Spleen (tissue), 11 donors: ENCODE results near the gene ITGA6. TPM values are rescaled to one million over a fixed set of nuclear protein-coding genes. Genes with fewer than 3 reads are reported as not detected.

ENCODE experiments used
- DNase-seq: peaks from one replicate; pipeline ENCODE4 v3.0.0-alpha.2; 2020
- H3K27ac ChIP-seq, 8 donors: fragments of 200-600 bp; sonication (generic) in 7 of 8; 1 replicate in 4 of 8; 2 replicates in 4 of 8; pipeline versions ENCODE4 v1.5.0 to v1.8.0; 2016 to 2021; ENCODE audit warnings: inconsistent platforms in 4 of 8, mild to moderate bottlenecking in 4 of 8, moderate library complexity in 1 of 8
- H3K27me3 ChIP-seq, 7 donors: fragments of 200-600 bp; sonication (generic) in 6 of 7; replicated peaks in 1 of 7; 1 replicate in 4 of 7; 2 replicates in 3 of 7; pipeline versions ENCODE4 v1.5.0 to v1.8.0; 2016 to 2021; ENCODE audit warnings: inconsistent platforms in 3 of 7, mild to moderate bottlenecking in 1 of 7
- H3K36me3 ChIP-seq, 6 donors: fragments of 200-600 bp; sonication (generic) in 5 of 6; 1 replicate in 4 of 6; 2 replicates in 2 of 6; pipeline versions ENCODE4 v1.5.0 to v1.8.0; 2016 to 2021; ENCODE audit warnings: inconsistent platforms in 2 of 6
- H3K4me1 ChIP-seq, 6 donors: fragments of 200-600 bp; sonication (generic) in 5 of 6; 1 replicate in 3 of 6; 2 replicates in 3 of 6; pipeline versions ENCODE4 v1.5.0 to v1.8.0; 2016 to 2021; ENCODE audit warnings: inconsistent platforms in 3 of 6
- H3K4me3 ChIP-seq, 8 donors: fragments of 200-600 bp; sonication (generic) in 7 of 8; 1 replicate in 4 of 8; 2 replicates in 4 of 8; pipeline versions ENCODE4 v1.5.0 to v1.8.0; 2016 to 2021; ENCODE audit warnings: inconsistent platforms in 4 of 8, mild to moderate bottlenecking in 4 of 8, moderate library complexity in 2 of 8
- H3K9me3 ChIP-seq, 8 donors: fragments of 200-600 bp; sonication (generic) in 7 of 8; 1 replicate in 4 of 8; 2 replicates in 4 of 8; pipeline versions ENCODE4 v1.5.0 to v1.8.0; 2016 to 2021; ENCODE audit warnings: inconsistent platforms in 4 of 8
- POLR2A ChIP-seq, 3 donors: fragments of 450-650 bp; IDR thresholded peaks; one replicate each; pipeline ENCODE4 v1.5.1; 2017; ENCODE audit warnings: antibody characterized with exemption in 3 of 3, mild to moderate bottlenecking in 1 of 3
- POLR2AphosphoS5 ChIP-seq, 3 donors: sonication (generic); formaldehyde crosslinking; IDR thresholded peaks; one replicate each; pipeline ENCODE4 v1.5.1; 2017; ENCODE audit warnings: antibody characterized with exemption in 3 of 3
- WGBS, 5 donors: extraction: QIAGEN DNeasy Blood & Tissue Kit in 3 of 5; methylation state at CpG; one replicate each; pipeline versions ENCODE4 v1.1.5 to v1.1.7; 2013 to 2018; 5-methylcytosine and 5-hydroxymethylcytosine counted together
- intact Hi-C: fragments of 100-400 bp; cut with DNase I; formaldehyde crosslinking; loops from one replicate; pipeline ENCODE4 v1.15.0; 2023; ENCODE audit warnings: low total_unique reads
- polyA plus RNA-seq, 3 donors: library from polyadenylated mRNA; stranded (reverse); fragments of 200-250 nt; gene quantifications; one replicate each; pipeline ENCODE4 v1.2.1, GENCODE V29; 2013
- total RNA-seq, 7 donors: library from RNA; depleted of rRNA in 3 of 7; stranded (reverse); fragments of >200 nt in 3 of 7; fragmentation: NEBNext Ultra II Directional in 4 of 7; extraction: Animal tissue kit (Norgen Biotek cat#: 25700) in 4 of 7; gene quantifications; one replicate each; pipeline versions ENCODE4 v1.1.0 to v1.2.1, GENCODE V29; 2016 to 2021
- TF ChIP-seq, protein P1 (sequence below), 11 experiments: fragments of 200-600 bp in 7 of 11; fragments of 450-650 bp in 4 of 11; sonication (generic) in 4 of 11; IDR thresholded peaks in 8 of 11; conservative IDR thresholded peaks in 3 of 11; 1 replicate in 7 of 11; 2 replicates in 4 of 11; pipeline versions ENCODE4 v1.4.0 to v1.8.0; 2016 to 2021; ENCODE audit warnings: antibody characterized with exemption in 11 of 11, inconsistent platforms in 4 of 11, mild to moderate bottlenecking in 1 of 11
- donor health status: healthy with polysubstance abuse.
- donor health status: DM: no; HTN: no; CAD: no; lungs with moderate emphysema.
- donor health status: DM: no; HTN: no; CAD: no.
- donor health status: Bipolar disorder and iron deficiency.
- donor health status: healthy.
- donor health status: DM: no; HTN: no; CAD: no.
- donor health status: DM: yes; HTN: yes; CAD: no.

The ITGA6 gene
- total and polyA plus RNA-seq, 10 donors = 6.9 to 172 (median 88.8) TPM

DNA sequence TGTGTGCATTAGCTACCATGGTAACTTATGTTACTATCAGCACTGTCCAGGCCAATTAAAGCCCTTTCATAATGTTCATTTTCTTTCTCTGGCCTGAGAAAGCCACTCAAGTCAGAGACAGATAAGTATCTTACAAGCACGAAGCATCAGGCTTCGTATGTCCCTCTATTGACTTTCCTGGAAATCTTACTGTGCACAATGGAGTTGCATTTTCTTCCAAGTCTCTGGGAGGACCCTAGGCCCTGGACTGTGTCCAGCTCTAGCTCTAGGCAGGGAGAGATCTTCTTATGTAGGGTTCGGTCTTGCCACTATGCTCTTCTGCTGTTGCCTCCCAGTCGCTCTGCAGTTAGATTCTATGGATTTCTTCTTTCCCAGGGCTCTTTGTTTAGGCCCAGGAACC is 40.0 kb upstream of the ITGA6 start:
- 71 to 93% (median 82%) methylated on average over 4 of the region's 4 CpGs for WGBS, 5 donors

DNA sequence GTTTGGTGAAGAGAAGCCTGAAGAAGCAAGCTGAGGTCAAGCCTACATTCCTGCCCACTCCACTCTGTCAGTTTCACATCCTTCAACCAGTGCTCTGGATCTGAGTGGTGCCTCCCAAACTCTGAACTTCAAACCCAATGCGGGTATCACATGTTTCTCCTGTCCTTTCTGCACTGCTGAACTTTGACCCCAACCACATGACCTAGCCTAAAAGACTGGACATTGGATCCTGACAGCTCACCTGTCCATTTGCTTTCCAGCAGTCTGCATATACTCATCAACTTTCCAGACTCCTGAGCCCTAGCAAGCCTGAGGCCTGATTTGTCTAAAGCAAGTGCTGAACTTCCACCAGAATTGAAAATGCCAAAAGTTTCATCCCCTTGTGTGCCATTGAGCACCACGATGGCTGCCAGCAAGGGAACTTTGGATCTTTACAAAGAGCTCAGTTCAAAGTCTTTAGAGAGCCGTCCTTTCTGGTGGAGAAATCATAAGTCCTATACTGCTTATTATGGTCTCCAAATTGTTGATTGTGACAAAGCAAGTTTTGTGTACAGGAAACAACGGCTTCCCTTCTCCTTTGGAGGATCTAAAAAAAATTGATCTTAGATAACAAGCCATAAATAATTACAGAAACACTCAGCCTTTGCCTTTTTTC is 37.6 kb upstream of the ITGA6 start:
- H3K4me3 ChIP-seq = no peak overlapping the region
- no peak for TF ChIP-seq POLR2A (IDR thresholded peaks at IDR 0.05)
- TF ChIP-seq, protein P1, sequence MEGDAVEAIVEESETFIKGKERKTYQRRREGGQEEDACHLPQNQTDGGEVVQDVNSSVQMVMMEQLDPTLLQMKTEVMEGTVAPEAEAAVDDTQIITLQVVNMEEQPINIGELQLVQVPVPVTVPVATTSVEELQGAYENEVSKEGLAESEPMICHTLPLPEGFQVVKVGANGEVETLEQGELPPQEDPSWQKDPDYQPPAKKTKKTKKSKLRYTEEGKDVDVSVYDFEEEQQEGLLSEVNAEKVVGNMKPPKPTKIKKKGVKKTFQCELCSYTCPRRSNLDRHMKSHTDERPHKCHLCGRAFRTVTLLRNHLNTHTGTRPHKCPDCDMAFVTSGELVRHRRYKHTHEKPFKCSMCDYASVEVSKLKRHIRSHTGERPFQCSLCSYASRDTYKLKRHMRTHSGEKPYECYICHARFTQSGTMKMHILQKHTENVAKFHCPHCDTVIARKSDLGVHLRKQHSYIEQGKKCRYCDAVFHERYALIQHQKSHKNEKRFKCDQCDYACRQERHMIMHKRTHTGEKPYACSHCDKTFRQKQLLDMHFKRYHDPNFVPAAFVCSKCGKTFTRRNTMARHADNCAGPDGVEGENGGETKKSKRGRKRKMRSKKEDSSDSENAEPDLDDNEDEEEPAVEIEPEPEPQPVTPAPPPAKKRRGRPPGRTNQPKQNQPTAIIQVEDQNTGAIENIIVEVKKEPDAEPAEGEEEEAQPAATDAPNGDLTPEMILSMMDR (IDR thresholded peaks at IDR 0.05 in 8 of 11, conservative IDR thresholded peaks at IDR 0.05 in 3 of 11) = no peak
- TF ChIP-seq POLR2AphosphoS5 (IDR thresholded peaks at IDR 0.05) = no peak
- H3K27ac ChIP-seq = no peak overlapping the region
- 35 to 49% (median 44%) methylated on average over 4 of the region's 4 CpGs for WGBS, 5 donors
- no peaks in the 10 kb centered on the region for H3K4me1 ChIP-seq
- H3K27me3 ChIP-seq = no peaks in the 10 kb centered on the region
- intact Hi-C loops = no loop called here
- DNase-seq = no peak
- H3K36me3 ChIP-seq = no peaks in the 10 kb centered on the region
- H3K9me3 ChIP-seq = no peaks in the 10 kb centered on the region

More for the DNA sequence above, 40.0 kb upstream of the ITGA6 start:
- Histone ChIP-seq H3K9me3 (no peaks in the 10 kb centered on the region), H3K36me3 (no peaks in the 10 kb centered on the region), H3K27ac (no peak overlapping the region), H3K27me3 (no peaks in the 10 kb centered on the region), H3K4me3 (no peak overlapping the region), H3K4me1 (no peaks in the 10 kb centered on the region)
- intact Hi-C loops = no loop called here
- DNase-seq = no peak
- TF ChIP-seq POLR2AphosphoS5 (IDR thresholded peaks at IDR 0.05) (no peak), POLR2A (IDR thresholded peaks at IDR 0.05) (no peak)
- TF ChIP-seq, protein P1 (IDR thresholded peaks at IDR 0.05 in 8 of 11, conservative IDR thresholded peaks at IDR 0.05 in 3 of 11) = no peak

DNA sequence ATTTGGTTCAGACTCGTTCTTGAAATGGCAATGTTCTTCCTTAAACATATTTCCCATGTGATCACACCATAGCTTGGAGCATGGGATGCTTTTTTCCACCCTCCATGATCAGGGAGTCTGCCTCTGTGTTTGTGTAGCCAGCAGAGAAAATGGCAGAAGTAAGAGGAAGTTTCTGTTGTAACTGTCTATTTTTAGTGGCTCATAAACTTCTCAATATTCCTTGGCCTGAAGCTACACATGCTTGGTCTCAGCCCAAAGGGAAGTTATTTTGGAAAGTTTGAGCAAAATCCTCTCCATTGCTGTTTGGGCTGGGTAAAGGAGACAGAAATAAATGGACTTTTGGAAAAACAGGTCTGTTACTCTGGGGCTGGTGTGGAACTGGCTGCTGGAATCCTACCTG is 33.4 kb upstream of the ITGA6 start:
- peaks cover 0 to 16% (median 1%) of the 10 kb centered on the region in 6 donors for H3K4me1 ChIP-seq
- H3K4me3 ChIP-seq = no peak overlapping the region
- H3K27me3 ChIP-seq = no peaks in the 10 kb centered on the region
- H3K36me3 ChIP-seq = no peaks in the 10 kb centered on the region
- H3K27ac ChIP-seq = no peak overlapping the region
- TF ChIP-seq, protein P1 (IDR thresholded peaks at IDR 0.05 in 8 of 11, conservative IDR thresholded peaks at IDR 0.05 in 3 of 11) = no peak
- no peak for TF ChIP-seq POLR2AphosphoS5 (IDR thresholded peaks at IDR 0.05)
- no peak for TF ChIP-seq POLR2A (IDR thresholded peaks at IDR 0.05)
- DNase-seq = no peak
- no peaks in the 10 kb centered on the region for H3K9me3 ChIP-seq
- 67 to 85% (median 75%) methylated on average over 1 of the region's 1 CpG for WGBS, 5 donors
- intact Hi-C loops = no loop called here

DNA sequence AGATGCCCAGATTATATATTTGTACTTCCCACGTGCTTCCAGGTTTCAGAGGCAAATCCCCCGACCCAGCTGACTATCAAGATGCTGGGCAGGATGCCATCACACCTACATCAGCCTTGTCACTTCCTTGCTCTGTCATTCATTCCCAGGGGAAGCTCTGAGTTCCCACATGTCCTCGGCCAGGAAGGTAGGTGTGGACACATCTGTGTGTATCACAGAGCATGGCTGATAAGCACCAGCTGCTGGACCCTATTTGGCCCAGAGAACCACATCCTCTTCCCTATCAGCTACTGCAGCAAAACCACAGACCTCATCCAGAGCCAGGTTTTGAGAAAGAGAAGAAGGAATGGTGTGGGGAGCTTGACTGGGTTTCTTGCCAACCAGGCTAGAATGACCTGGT is 31.9 kb upstream of the ITGA6 start:
- Histone ChIP-seq H3K36me3 (no peaks in the 10 kb centered on the region), H3K27me3 (no peaks in the 10 kb centered on the region), H3K4me1 (peaks cover 0 to 16% (median 1%) of the 10 kb centered on the region in 6 donors), H3K27ac (no peak overlapping the region), H3K4me3 (no peak overlapping the region), H3K9me3 (no peaks in the 10 kb centered on the region)
- 9 to 29% (median 20%) methylated on average over 3 of the region's 3 CpGs for WGBS, 5 donors
- TF ChIP-seq, protein P1 (IDR thresholded peaks at IDR 0.05 in 8 of 11, conservative IDR thresholded peaks at IDR 0.05 in 3 of 11) = no peak
- no peak for TF ChIP-seq POLR2AphosphoS5 (IDR thresholded peaks at IDR 0.05)
- no peak for TF ChIP-seq POLR2A (IDR thresholded peaks at IDR 0.05)
- DNase-seq = no peak
- intact Hi-C loops = no loop called here
